Endodermal cell (in vitro differentiated cells): ENCODE measurements around the gene FMC1. TPM values are rescaled to one million over a fixed set of nuclear protein-coding genes. Genes with fewer than 3 reads are reported as not detected.

Source experiments
- DNase-seq: peaks from one replicate; pipeline ENCODE4 v3.0.0-alpha.2; 2017
- H3K27ac ChIP-seq: 2 replicates; pipeline ENCODE4 v1.5.1; 2013; ENCODE audit warnings: mild to moderate bottlenecking, low read depth, low read length, moderate library complexity
- H3K27me3 ChIP-seq: 2 replicates; pipeline ENCODE4 v1.6.1; 2013; ENCODE audit warnings: mild to moderate bottlenecking, low read length, moderate library complexity; ENCODE audit not compliant: insufficient read depth, control insufficient read depth, poor library complexity, severe bottlenecking
- H3K36me3 ChIP-seq: 2 replicates; pipeline ENCODE4 v1.7.0; 2013; ENCODE audit warnings: mild to moderate bottlenecking, low read length, moderate library complexity; ENCODE audit not compliant: control insufficient read depth, insufficient read depth
- H3K4me1 ChIP-seq: one replicate; pipeline ENCODE4 v1.7.0; 2013; ENCODE audit warnings: low read length; ENCODE audit not compliant: control insufficient read depth, insufficient read depth
- H3K4me3 ChIP-seq: 2 replicates; pipeline ENCODE4 v1.5.1; 2013; ENCODE audit warnings: mild to moderate bottlenecking, low read length, moderate library complexity
- H3K9ac ChIP-seq: 2 replicates; pipeline ENCODE4 v1.6.1; 2013; ENCODE audit warnings: mild to moderate bottlenecking, low read length, moderate library complexity; ENCODE audit not compliant: poor library complexity, severe bottlenecking; ENCODE audit errors: extremely low read depth
- H3K9me3 ChIP-seq: 2 replicates; pipeline ENCODE4 v1.6.1; 2013; ENCODE audit warnings: mild to moderate bottlenecking, low read length, moderate library complexity; ENCODE audit not compliant: control insufficient read depth
- H3K27ac Mint-ChIP-seq: 2 replicates; pipeline ENCODE4 v1.8.0; 2020; ENCODE audit warnings: mixed read lengths
- H3K27me3 Mint-ChIP-seq: 2 replicates; pipeline ENCODE4 v1.8.0; 2021; ENCODE audit warnings: mild to moderate bottlenecking, mixed read lengths; ENCODE audit not compliant: insufficient read depth
- H3K36me3 Mint-ChIP-seq: 2 replicates; pipeline ENCODE4 v1.8.0; 2020; ENCODE audit warnings: low read depth, mixed read lengths
- H3K4me1 Mint-ChIP-seq: 2 replicates; pipeline ENCODE4 v1.8.0; 2020; ENCODE audit warnings: mixed read lengths
- H3K4me3 Mint-ChIP-seq: 2 replicates; pipeline ENCODE4 v1.8.0; 2020; ENCODE audit warnings: mild to moderate bottlenecking, moderate library complexity, mixed read lengths
- H3K9me3 Mint-ChIP-seq: 2 replicates; pipeline ENCODE4 v1.8.0; 2020; ENCODE audit warnings: mild to moderate bottlenecking, mixed read lengths
- CTCF ChIP-seq: fragments of 200-600 bp; sonication (generic); conservative IDR thresholded peaks from 2 replicates; pipeline ENCODE4 v1.5.0; 2021; ENCODE audit warnings: antibody characterized with exemption, mild to moderate bottlenecking
- WGBS, 2 experiments: methylation state at CpG; one replicate each; pipeline versions ENCODE4 v1.1.5 to v1.1.7; 2013; ENCODE audit warnings: missing lambda C conversion rate in 2 of 2, mixed read lengths in 1 of 2; ENCODE audit not compliant: insufficient coverage in 1 of 2, insufficient read length in 1 of 2; 5-methylcytosine and 5-hydroxymethylcytosine counted together
- total RNA-seq, 2 donors: library from RNA; stranded (reverse); fragmentation: NEBNext Ultra II Directional in 1 of 2; extraction: Animal tissue kit (Norgen Biotek cat#: 25700) in 1 of 2; gene quantifications; 2 replicates in 1 of 2; 3 replicates in 1 of 2; pipeline ENCODE4 v1.2.1, GENCODE V29; 2021

Gene FMC1
- total RNA-seq, 2 donors from 2014 or later: 10.8 to 17.1 TPM

GRCh38 chr7:139339025-139339424 is 2.1 kb upstream of the FMC1 start:
- Histone ChIP-seq H3K4me1 (no peaks in the 10 kb centered on the region), H3K9me3 (peaks cover 10% of the 10 kb centered on the region), H3K36me3 (no peaks in the 10 kb centered on the region), H3K9ac (no peak overlapping the region), H3K27ac (no peak overlapping the region), H3K4me3 (peak overlapping the region; percentile 99), H3K27me3 (no peaks in the 10 kb centered on the region)
- Mint-ChIP-seq H3K27ac (peak overlapping the region; percentile 100), H3K9me3 (peaks cover 12% of the 10 kb centered on the region), H3K4me1 (peaks cover 5% of the 10 kb centered on the region), H3K36me3 (peaks cover 6% of the 10 kb centered on the region), H3K4me3 (peak overlapping the region; percentile 97), H3K27me3 (no peaks in the 10 kb centered on the region)
- 91 to 93% methylated on average over 2 of the region's 2 CpGs for WGBS, 2 experiments
- DNase-seq: no peak
- no peak for TF ChIP-seq CTCF

GRCh38 chr7:139339698-139340036 is 1.5 kb upstream of the FMC1 start:
- no peaks in the 10 kb centered on the region for H3K36me3 ChIP-seq
- H3K36me3 Mint-ChIP-seq: peaks cover 11% of the 10 kb centered on the region
- peaks cover 10% of the 10 kb centered on the region for H3K9me3 ChIP-seq
- no peaks in the 10 kb centered on the region for H3K27me3 ChIP-seq
- peak overlapping the region; percentile 99 for H3K4me3 ChIP-seq
- H3K4me1 Mint-ChIP-seq: peaks cover 5% of the 10 kb centered on the region
- peak overlapping the region; percentile 97 for H3K4me3 Mint-ChIP-seq
- peaks cover 12% of the 10 kb centered on the region for H3K9me3 Mint-ChIP-seq
- no peaks in the 10 kb centered on the region for H3K27me3 Mint-ChIP-seq
- no peak for DNase-seq
- peak overlapping the region; percentile 100 for H3K27ac ChIP-seq
- no peaks in the 10 kb centered on the region for H3K4me1 ChIP-seq
- TF ChIP-seq CTCF: no peak
- WGBS, 2 experiments: 94 to 96% methylated on average over 11 to 13 of the region's 13 CpGs
- peak overlapping the region; percentile 100 for H3K27ac Mint-ChIP-seq
- H3K9ac ChIP-seq: peak overlapping the region; percentile 100

GRCh38 chr7:139340037-139340807 is 915 bp upstream of the FMC1 start:
- peak overlapping the region; percentile 100 for H3K27ac Mint-ChIP-seq

More at GRCh38 chr7:139340037-139340807, 915 bp upstream of the FMC1 start:
- H3K27ac ChIP-seq: peak overlapping the region; percentile 100
- peaks cover 4% of the 10 kb centered on the region for H3K36me3 ChIP-seq
- Mint-ChIP-seq H3K36me3 (peaks cover 15% of the 10 kb centered on the region), H3K4me1 (peaks cover 5% of the 10 kb centered on the region), H3K4me3 (peak overlapping the region; percentile 97), H3K9me3 (peaks cover 12% of the 10 kb centered on the region), H3K27me3 (no peaks in the 10 kb centered on the region)
- H3K9ac ChIP-seq: peak overlapping the region; percentile 100
- DNase-seq: peak; percentile 98
- no peaks in the 10 kb centered on the region for H3K27me3 ChIP-seq
- peak; percentile 87 for TF ChIP-seq CTCF
- peak overlapping the region; percentile 99 for H3K4me3 ChIP-seq
- 3 to 4% methylated on average over 63 to 66 of the region's 66 CpGs for WGBS, 2 experiments
- peaks cover 10% of the 10 kb centered on the region for H3K9me3 ChIP-seq
- no peaks in the 10 kb centered on the region for H3K4me1 ChIP-seq
